ENCODE results near the gene POU6F2. TPM values are rescaled to one million over a fixed set of nuclear protein-coding genes. Genes with fewer than 3 reads are reported as not detected.

The POU6F2 gene
- total RNA-seq, 2 donors from 2014 or later, result 5.2 to 6.3 TPM

DNA sequence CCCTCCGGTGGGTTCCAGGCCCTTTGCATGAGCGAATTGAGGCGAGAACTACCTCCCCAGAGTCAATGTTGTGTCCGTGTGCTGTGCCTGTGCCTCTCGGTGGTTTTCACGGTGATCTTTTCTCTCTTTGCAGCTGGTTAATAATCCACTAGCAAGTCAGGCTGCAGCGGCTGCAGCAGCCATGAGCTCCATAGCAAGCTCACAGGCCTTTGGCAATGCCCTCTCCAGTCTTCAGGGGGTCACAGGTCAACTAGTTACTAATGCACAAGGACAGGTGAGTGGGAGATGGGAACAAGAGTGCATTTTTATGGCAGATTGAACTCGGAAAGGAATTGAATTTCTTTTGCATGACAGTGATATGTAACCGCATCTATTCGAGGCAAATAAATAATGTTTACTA is 428.8 kb downstream of the POU6F2 start:
- H3K27ac ChIP-seq, result no peak overlapping the region
- H3K4me3 ChIP-seq, result no peak overlapping the region
- intact Hi-C loops (cut with DNase I), result no loop called here
- TF ChIP-seq POLR2A (IDR thresholded peaks at IDR 0.05), result no peak
- no peak for TF ChIP-seq CTCF (IDR thresholded peaks at IDR 0.05)
- ATAC-seq, result peak; percentile 35
- DNase-seq, result peak in 2 of 4 donors; percentile 6 to 32
- H3K4me1 ChIP-seq, result peaks cover 7% of the 10 kb centered on the region
- 27 to 35% methylated on average over 10 of the region's 10 CpGs for WGBS, 2 donors
- no peaks in the 10 kb centered on the region for H3K36me3 ChIP-seq (replicated peaks in 1 of 2; ENCODE audit: insufficient read depth in 1 of 2, low read depth in 2 of 2)
- H3K9me3 ChIP-seq, result no peaks in the 10 kb centered on the region
- H3K27me3 ChIP-seq, result no peaks in the 10 kb centered on the region

DNA sequence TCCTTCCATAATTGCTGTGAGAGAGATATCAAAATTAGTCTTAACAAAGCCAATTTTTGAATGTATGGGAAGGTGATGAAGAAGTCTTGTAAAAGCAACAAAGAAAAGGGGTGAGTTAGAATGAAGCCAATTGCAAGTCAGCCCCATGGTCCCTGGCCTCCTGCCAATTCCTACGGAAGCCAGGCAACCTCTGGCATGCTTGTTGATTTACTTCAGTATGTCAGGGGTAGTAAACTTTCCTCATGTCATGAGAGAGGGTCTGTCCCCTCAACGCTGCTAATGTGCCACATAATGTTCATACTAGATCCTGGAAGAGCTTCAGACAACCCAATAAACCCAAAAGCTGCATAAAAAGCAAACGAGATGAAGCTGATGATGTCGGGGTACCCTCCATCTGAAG is 429.4 kb downstream of the POU6F2 start:
- Histone ChIP-seq H3K27me3 (no peaks in the 10 kb centered on the region), H3K9me3 (no peaks in the 10 kb centered on the region), H3K4me1 (peaks cover 7% of the 10 kb centered on the region), H3K27ac (no peak overlapping the region), H3K4me3 (no peak overlapping the region), H3K36me3 (replicated peaks in 1 of 2; ENCODE audit: insufficient read depth in 1 of 2, low read depth in 2 of 2) (no peaks in the 10 kb centered on the region)
- intact Hi-C loops (cut with DNase I), result no loop called here
- ATAC-seq (no peak), DNase-seq (no peak)
- 47 to 59% methylated on average over 4 of the region's 4 CpGs for WGBS, 2 donors
- TF ChIP-seq POLR2A (IDR thresholded peaks at IDR 0.05), result no peak

DNA sequence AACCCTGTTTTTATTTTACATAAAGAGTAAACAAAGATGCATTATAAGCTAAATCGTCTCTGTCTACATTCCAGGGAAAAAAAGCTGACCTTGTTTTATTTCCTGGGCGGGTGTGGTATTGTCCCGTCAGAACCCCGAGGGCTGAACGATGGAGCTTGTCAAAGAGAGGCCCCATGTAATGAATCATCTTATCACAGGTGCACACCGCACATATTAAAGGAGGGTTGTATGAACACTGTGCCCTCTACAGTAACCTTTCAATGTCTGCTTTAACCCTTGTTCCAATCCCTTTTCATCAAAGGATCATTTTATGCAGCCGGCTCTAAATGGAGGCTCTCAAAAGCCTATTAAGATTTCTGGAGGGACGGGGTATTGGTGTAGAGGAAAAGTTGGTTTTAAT is 430.0 kb downstream of the POU6F2 start:
- DNase-seq, result no peak
- Histone ChIP-seq H3K36me3 (replicated peaks in 1 of 2; ENCODE audit: insufficient read depth in 1 of 2, low read depth in 2 of 2) (no peaks in the 10 kb centered on the region), H3K4me3 (no peak overlapping the region), H3K4me1 (peaks cover 7% of the 10 kb centered on the region), H3K9me3 (no peaks in the 10 kb centered on the region), H3K27ac (no peak overlapping the region), H3K27me3 (no peaks in the 10 kb centered on the region)
- no peak for TF ChIP-seq POLR2A (IDR thresholded peaks at IDR 0.05)
- TF ChIP-seq CTCF (IDR thresholded peaks at IDR 0.05), result no peak
- 68 to 69% methylated on average over 8 of the region's 8 CpGs for WGBS, 2 donors
- intact Hi-C loops (cut with DNase I), result no loop called here
- ATAC-seq, result no peak

DNA sequence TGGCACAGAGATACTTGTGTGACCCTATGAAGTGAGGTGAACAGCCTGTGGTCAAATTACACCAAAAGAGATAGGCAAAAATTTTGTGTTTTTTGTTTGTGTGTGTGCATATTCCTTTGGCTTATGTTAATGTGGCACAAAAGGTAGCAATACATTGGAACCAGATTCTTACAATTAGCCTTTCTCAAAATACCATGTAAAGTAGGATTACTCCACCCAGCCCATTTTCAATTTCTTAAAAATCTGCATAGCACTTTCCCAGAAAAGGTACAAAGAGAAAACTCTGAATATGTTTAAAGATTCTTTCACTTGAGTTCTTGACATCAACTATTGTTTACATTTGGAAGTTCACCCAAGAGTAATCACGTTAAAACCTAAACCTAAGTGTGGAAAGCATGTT is 431.2 kb downstream of the POU6F2 start:
- no peaks in the 10 kb centered on the region for H3K36me3 ChIP-seq (replicated peaks in 1 of 2; ENCODE audit: insufficient read depth in 1 of 2, low read depth in 2 of 2)
- TF ChIP-seq CTCF (IDR thresholded peaks at IDR 0.05), result no peak
- no peak for TF ChIP-seq POLR2A (IDR thresholded peaks at IDR 0.05)
- WGBS, 2 donors, result 50 to 78% methylated on average over 1 of the region's 1 CpG
- H3K4me3 ChIP-seq, result no peak overlapping the region
- ATAC-seq (no peak), DNase-seq (no peak)
- no peak overlapping the region for H3K27ac ChIP-seq
- no peaks in the 10 kb centered on the region for H3K9me3 ChIP-seq
- peaks cover 10% of the 10 kb centered on the region for H3K4me1 ChIP-seq
- intact Hi-C loops (cut with DNase I), result no loop called here
- no peaks in the 10 kb centered on the region for H3K27me3 ChIP-seq

- Histone ChIP-seq H3K9me3 (no peaks in the 10 kb centered on the region), H3K36me3 (replicated peaks in 1 of 2; ENCODE audit: insufficient read depth in 1 of 2, low read depth in 2 of 2) (no peaks in the 10 kb centered on the region), H3K27me3 (no peaks in the 10 kb centered on the region), H3K27ac (no peak overlapping the region), H3K4me3 (no peak overlapping the region), H3K4me1 (peaks cover 15% of the 10 kb centered on the region)
- TF ChIP-seq CTCF (IDR thresholded peaks at IDR 0.05) (no peak), POLR2A (IDR thresholded peaks at IDR 0.05) (no peak)
- DNase-seq (no peak), ATAC-seq (no peak)
- intact Hi-C loops (cut with DNase I), result no loop called here
- 80 to 90% methylated on average over 5 of the region's 5 CpGs for WGBS, 2 donors
Observed at GRCh38 chr7:39410582-39410981, 432.9 kb downstream of the POU6F2 start.

All from body of pancreas (tissue), 4 donors.